ENCODE data around the gene GABRB2. TPM values are rescaled to one million over a fixed set of nuclear protein-coding genes. Genes with fewer than 3 reads are reported as not detected.

Gene GABRB2
- total RNA-seq, 1 donor from 2014 or later, result not detected

DNA sequence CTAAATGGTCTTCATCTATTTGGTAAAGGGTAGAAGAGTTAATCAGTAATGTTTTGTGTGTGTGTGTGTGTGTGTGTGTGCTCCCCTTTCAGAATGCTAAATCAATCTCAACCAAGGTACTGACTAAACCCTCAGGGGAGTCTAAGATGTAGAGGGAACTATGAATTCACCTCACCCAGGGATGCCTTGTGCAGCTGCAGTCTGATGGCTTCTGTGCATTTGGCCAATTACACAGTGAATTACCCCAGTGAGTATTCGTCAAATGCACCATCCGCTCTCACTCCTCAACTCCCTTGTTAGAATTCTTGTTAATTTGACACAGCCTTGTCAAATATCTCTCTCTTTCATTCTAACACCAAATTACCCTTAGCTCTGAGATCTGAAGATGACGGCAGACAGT, 234.6 kb downstream of the GABRB2 start:
- DNase-seq (ENCODE audit: low read depth) (no peak), FAIRE-seq (no peak)
- no peak overlapping the region for H3K4me3 ChIP-seq (ENCODE audit: low read depth, low read length)
- no peaks in the 10 kb centered on the region for H3K36me3 ChIP-seq (ENCODE audit: control insufficient read depth, insufficient read depth, low read length)
- H3K27me3 ChIP-seq (ENCODE audit: control insufficient read depth, insufficient read depth, low read length), result no peaks in the 10 kb centered on the region
- no peak for TF ChIP-seq CTCF (IDR thresholded peaks at IDR 0.05; ENCODE audit: insufficient read depth, low read length, severe bottlenecking)

DNA sequence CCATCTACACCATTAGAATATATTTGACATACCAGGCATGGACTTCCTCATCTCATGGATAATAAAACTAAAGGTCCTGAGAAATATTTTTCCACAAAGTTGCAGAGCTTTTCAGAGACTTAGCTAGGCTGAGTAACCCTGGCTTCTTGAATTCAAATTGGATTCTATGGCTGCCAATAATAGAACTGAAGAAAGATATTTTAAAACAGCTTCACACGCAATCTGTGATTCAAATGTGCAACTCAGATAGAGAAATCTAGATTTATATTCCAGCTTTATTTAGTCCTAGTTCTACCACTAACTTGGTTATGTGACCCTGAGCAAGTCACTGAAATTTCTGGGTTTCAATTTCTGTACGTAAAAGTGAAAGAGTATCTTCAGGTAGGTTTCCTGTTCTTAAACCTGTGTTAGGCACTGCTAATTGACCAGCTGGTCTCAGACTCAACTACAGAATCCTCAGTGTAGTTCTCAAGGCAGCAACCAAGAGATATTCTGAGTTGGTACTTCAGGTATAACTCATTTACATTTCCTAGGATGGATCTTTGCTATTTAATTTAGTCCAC, 235.3 kb downstream of the GABRB2 start:
- TF ChIP-seq CTCF (IDR thresholded peaks at IDR 0.05; ENCODE audit: insufficient read depth, low read length, severe bottlenecking), result no peak
- FAIRE-seq (no peak), DNase-seq (ENCODE audit: low read depth) (no peak)
- no peaks in the 10 kb centered on the region for H3K27me3 ChIP-seq (ENCODE audit: control insufficient read depth, insufficient read depth, low read length)
- H3K36me3 ChIP-seq (ENCODE audit: control insufficient read depth, insufficient read depth, low read length), result no peaks in the 10 kb centered on the region
- no peak overlapping the region for H3K4me3 ChIP-seq (ENCODE audit: low read depth, low read length)

DNA sequence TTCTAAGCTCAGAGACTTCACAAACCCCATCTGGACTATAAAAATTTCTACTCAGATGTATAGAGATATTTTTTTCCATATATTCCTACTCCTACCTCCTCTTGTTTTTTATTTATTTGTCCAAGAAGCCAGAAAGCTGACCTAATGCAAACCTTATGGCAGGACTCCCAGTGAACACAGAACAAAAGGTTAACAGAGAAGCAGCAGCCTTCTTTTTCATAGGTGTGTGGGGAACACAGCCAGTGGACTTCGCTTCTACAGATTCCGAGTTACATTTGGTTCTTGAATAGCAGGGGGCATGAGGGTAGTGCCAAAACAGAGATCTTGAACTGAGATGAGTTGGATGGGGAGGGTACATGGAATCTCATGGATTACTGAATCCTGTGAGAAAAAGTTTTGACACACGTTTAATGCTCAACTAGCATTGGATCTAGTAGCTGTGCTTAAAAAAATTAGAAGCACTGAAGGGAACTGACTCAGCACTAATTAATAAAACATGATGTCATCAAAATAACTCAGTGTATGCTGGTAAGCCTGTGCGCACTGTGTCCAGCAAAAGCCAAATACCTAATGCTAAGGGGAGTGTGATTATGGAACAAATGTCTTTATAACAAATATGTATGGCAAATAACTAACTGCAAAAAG, 240.1 kb downstream of the GABRB2 start:
- no peaks in the 10 kb centered on the region for H3K27me3 ChIP-seq (ENCODE audit: control insufficient read depth, insufficient read depth, low read length)
- FAIRE-seq (no peak), DNase-seq (ENCODE audit: low read depth) (no peak)
- H3K36me3 ChIP-seq (ENCODE audit: control insufficient read depth, insufficient read depth, low read length), result no peaks in the 10 kb centered on the region
- no peak for TF ChIP-seq CTCF (IDR thresholded peaks at IDR 0.05; ENCODE audit: insufficient read depth, low read length, severe bottlenecking)
- no peak overlapping the region for H3K4me3 ChIP-seq (ENCODE audit: low read depth, low read length)

DNA sequence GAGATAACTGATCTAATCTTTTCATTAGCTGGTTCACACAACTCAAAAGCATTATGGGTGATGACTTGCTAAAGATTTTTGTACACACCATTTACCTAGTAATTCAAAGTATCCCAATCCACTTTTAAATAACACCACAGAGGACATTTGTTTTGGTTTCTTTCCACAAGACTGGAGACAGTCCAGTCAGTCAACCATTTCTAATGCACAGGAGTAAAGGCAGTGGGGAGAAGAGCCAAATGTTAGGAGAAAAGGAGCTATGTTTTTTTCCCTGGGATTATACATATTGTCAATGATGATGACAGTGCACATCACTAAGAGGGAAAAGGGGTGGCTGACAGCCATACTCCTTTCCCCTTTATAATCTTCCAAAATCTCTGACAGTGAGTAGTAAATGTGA, 240.9 kb downstream of the GABRB2 start:
- H3K4me3 ChIP-seq (ENCODE audit: low read depth, low read length), result no peak overlapping the region
- H3K27me3 ChIP-seq (ENCODE audit: control insufficient read depth, insufficient read depth, low read length), result no peaks in the 10 kb centered on the region
- FAIRE-seq, result no peak
- no peak for TF ChIP-seq CTCF (IDR thresholded peaks at IDR 0.05; ENCODE audit: insufficient read depth, low read length, severe bottlenecking)
- DNase-seq (ENCODE audit: low read depth), result no peak
- no peaks in the 10 kb centered on the region for H3K36me3 ChIP-seq (ENCODE audit: control insufficient read depth, insufficient read depth, low read length)

DNA sequence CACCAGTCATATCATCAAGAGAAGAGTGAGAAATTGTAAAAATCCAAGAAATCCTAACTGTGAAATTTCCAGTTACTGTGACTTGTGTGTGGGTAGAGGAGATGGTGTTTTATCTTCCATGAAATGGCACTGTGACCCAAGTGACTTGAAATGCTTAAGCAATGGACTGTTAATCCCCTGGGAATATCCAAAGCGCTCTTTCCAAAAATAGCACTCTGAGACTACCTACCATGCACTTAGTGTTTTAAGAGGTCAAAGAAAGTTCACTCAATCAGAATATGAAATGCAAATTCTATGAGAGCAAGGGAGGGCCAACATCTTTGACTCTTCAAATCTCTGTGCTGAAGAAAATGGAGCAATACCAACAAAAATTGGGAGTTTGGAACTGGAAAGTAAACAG, 244.0 kb downstream of the GABRB2 start:
- Histone ChIP-seq H3K4me3 (ENCODE audit: low read depth, low read length) (no peak overlapping the region), H3K36me3 (ENCODE audit: control insufficient read depth, insufficient read depth, low read length) (no peaks in the 10 kb centered on the region), H3K27me3 (ENCODE audit: control insufficient read depth, insufficient read depth, low read length) (no peaks in the 10 kb centered on the region)
- no peak for TF ChIP-seq CTCF (IDR thresholded peaks at IDR 0.05; ENCODE audit: insufficient read depth, low read length, severe bottlenecking)
- DNase-seq (ENCODE audit: low read depth) (no peak), FAIRE-seq (no peak)

- DNase-seq (ENCODE audit: low read depth) (no peak), FAIRE-seq (no peak)
- no peaks in the 10 kb centered on the region for H3K27me3 ChIP-seq (ENCODE audit: control insufficient read depth, insufficient read depth, low read length)
- no peak for TF ChIP-seq CTCF (IDR thresholded peaks at IDR 0.05; ENCODE audit: insufficient read depth, low read length, severe bottlenecking)
- H3K4me3 ChIP-seq (ENCODE audit: low read depth, low read length), result no peak overlapping the region
- H3K36me3 ChIP-seq (ENCODE audit: control insufficient read depth, insufficient read depth, low read length), result no peaks in the 10 kb centered on the region
Observed at GRCh38 chr5:161301586-161301985, 244.9 kb downstream of the GABRB2 start.

Measured in bronchial epithelial cell (primary cell).